HepG2 (cell line): ENCODE measurements around the gene PLSCR4. TPM values are rescaled to one million over a fixed set of nuclear protein-coding genes. Genes with fewer than 3 reads are reported as not detected.

Source experiments
- FOSL1 ChIP-seq: sonication (generic); formaldehyde crosslinking; IDR thresholded peaks from 2 replicates; pipeline ENCODE4 v1.9.0; 2021; ENCODE audit warnings: missing genetic modification reagents, borderline replicate concordance
- GABPB1 ChIP-seq: IDR thresholded peaks from 2 replicates; pipeline ENCODE4 v1.6.1; 2016; ENCODE audit warnings: mild to moderate bottlenecking, missing genetic modification reagents, moderate library complexity, missing compliant biosample characterization
- JUNB ChIP-seq: sonication (generic); formaldehyde crosslinking; IDR thresholded peaks from 2 replicates; pipeline ENCODE4 v1.8.0; 2022; ENCODE audit warnings: missing genetic modification reagents, mild to moderate bottlenecking, borderline replicate concordance
- MIXL1 ChIP-seq: IDR thresholded peaks from 2 replicates; pipeline ENCODE4 v1.6.1; 2016
- MTA1 ChIP-seq: sonication (generic); formaldehyde crosslinking; IDR thresholded peaks from 2 replicates; pipeline ENCODE4 v1.4.0; 2020; ENCODE audit warnings: missing genetic modification reagents, mild to moderate bottlenecking, borderline replicate concordance
- MTF1 ChIP-seq: sonication (generic); formaldehyde crosslinking; IDR thresholded peaks from 2 replicates; pipeline ENCODE4 v1.5.0; 2020; ENCODE audit warnings: missing genetic modification reagents
- NFYB ChIP-seq: sonication (generic); formaldehyde crosslinking; IDR thresholded peaks from 2 replicates; pipeline ENCODE4 v1.4.0; 2020; ENCODE audit warnings: missing genetic modification reagents
- RCOR2 ChIP-seq: IDR thresholded peaks from 2 replicates; pipeline ENCODE4 v1.6.1; 2016; ENCODE audit warnings: missing biosample characterization, missing genetic modification reagents
- SAP130 ChIP-seq: IDR thresholded peaks from 2 replicates; pipeline ENCODE4 v1.6.1; 2016; ENCODE audit warnings: low read depth
- SIX1 ChIP-seq: sonication (generic); formaldehyde crosslinking; IDR thresholded peaks from 2 replicates; pipeline ENCODE4 v1.4.0; 2020; ENCODE audit warnings: missing genetic modification reagents, borderline replicate concordance
- SOX6 ChIP-seq, 2 experiments: fragments of 450-650 bp in 1 of 2; sonication (generic) in 1 of 2; formaldehyde crosslinking in 1 of 2; IDR thresholded peaks; 2 replicates each; pipeline versions ENCODE4 v1.4.0 to v1.6.1; 2017 to 2020; ENCODE audit warnings: antibody characterized with exemption in 1 of 2, mild to moderate bottlenecking in 1 of 2, missing genetic modification reagents in 1 of 2
- THRA ChIP-seq: sonication (generic); formaldehyde crosslinking; IDR thresholded peaks from 2 replicates; pipeline ENCODE4 v1.4.0; 2020; ENCODE audit warnings: missing genetic modification reagents, borderline replicate concordance
- WIZ ChIP-seq: sonication (generic); formaldehyde crosslinking; IDR thresholded peaks from 2 replicates; pipeline ENCODE4 v1.5.1; 2020; ENCODE audit warnings: mild to moderate bottlenecking, missing genetic modification reagents
- ZBTB4 ChIP-seq: sonication (generic); formaldehyde crosslinking; IDR thresholded peaks from 2 replicates; pipeline ENCODE4 v1.4.0; 2020; ENCODE audit warnings: missing genetic modification reagents, mild to moderate bottlenecking, borderline replicate concordance
- ZFP90 ChIP-seq: sonication (generic); formaldehyde crosslinking; IDR thresholded peaks from 2 replicates; pipeline ENCODE4 v1.8.0; 2022; ENCODE audit warnings: missing genetic modification reagents, mild to moderate bottlenecking, inconsistent platforms, borderline replicate concordance
- ZNF253 ChIP-seq: sonication (generic); formaldehyde crosslinking; IDR thresholded peaks from 2 replicates; pipeline ENCODE4 v1.8.0; 2022; ENCODE audit warnings: mild to moderate bottlenecking, missing genetic modification reagents, borderline replicate concordance
- ZNF281 ChIP-seq: sonication (generic); formaldehyde crosslinking; IDR thresholded peaks from 2 replicates; pipeline ENCODE4 v1.4.0; 2020; ENCODE audit warnings: missing genetic modification reagents, borderline replicate concordance
- ZNF563 ChIP-seq: sonication (generic); formaldehyde crosslinking; IDR thresholded peaks from 2 replicates; pipeline ENCODE4 v1.8.0; 2022; ENCODE audit warnings: mild to moderate bottlenecking, moderate library complexity, missing genetic modification reagents
- ZNF569 ChIP-seq: sonication (generic); formaldehyde crosslinking; IDR thresholded peaks from 2 replicates; pipeline ENCODE4 v1.5.0; 2020; ENCODE audit warnings: mild to moderate bottlenecking, missing genetic modification reagents, moderate library complexity, borderline replicate concordance
- ZNF891 ChIP-seq: sonication (generic); formaldehyde crosslinking; IDR thresholded peaks from 2 replicates; pipeline ENCODE4 v1.5.0; 2020; ENCODE audit warnings: mild to moderate bottlenecking, missing genetic modification reagents
- ZSCAN21 ChIP-seq: sonication (generic); formaldehyde crosslinking; IDR thresholded peaks from 2 replicates; pipeline ENCODE4 v1.8.0; 2022; ENCODE audit warnings: mild to moderate bottlenecking, missing genetic modification reagents, moderate library complexity, borderline replicate concordance
- polyA plus RNA-seq, 8 experiments: library from polyadenylated mRNA; depleted of rRNA in 3 of 8; stranded (reverse) in 7 of 8; unstranded in 1 of 8; fragments of >200 nt; fragmentation: Illumina TruSeq in 4 of 8; extraction: Trizol in 4 of 8; gene quantifications; 2 replicates each; pipeline versions ENCODE4 v1.2.1 to v1.2.3, GENCODE V29; 2011 to 2016; ENCODE audit warnings: low read depth in 4 of 8, missing spikeins in 1 of 8, mixed read lengths in 1 of 8; ENCODE audit not compliant: insufficient read depth in 1 of 8
- total RNA-seq, 5 experiments: library from RNA; depleted of rRNA; stranded (reverse); fragments of >200 nt; fragmentation: Illumina TruSeq; extraction: Trizol; gene quantifications; 2 replicates each; pipeline ENCODE4 v1.2.3, GENCODE V29; 2016; ENCODE audit warnings: low read depth in 1 of 5

The PLSCR4 gene
- total and polyA plus RNA-seq, 2 of the 13 experiments (the other 11 are each of a cell fraction or from before 2014, with no cell fraction given), result 1.5 to 59.0 TPM

GRCh38 chr3:146250449-146251382 lies at the start of gene PLSCR4 (continued):
- no peak; the same call in 1 of the 2 replicates for TF ChIP-seq GABPB1 (CRISPR knock-in tag)
- TF ChIP-seq THRA (CRISPR knock-in tag), result no peak
- no peak for TF ChIP-seq SAP130 (CRISPR knock-in tag)
- TF ChIP-seq JUNB (CRISPR knock-in tag), result no peak
- no peak for TF ChIP-seq ZNF569 (CRISPR knock-in tag)
- no peak for TF ChIP-seq SIX1 (CRISPR knock-in tag)
- TF ChIP-seq SOX6 (IDR thresholded peaks at IDR 0.05), result no peak
- TF ChIP-seq SOX6 (CRISPR knock-in tag; IDR thresholded peaks at IDR 0.05), result 0 out of 2 replicates have a peak, but pooled peaks have one; percentile 9
- TF ChIP-seq ZNF563 (CRISPR knock-in tag), result peak; percentile 57; the same call in 1 of the 2 replicates
- no peak for TF ChIP-seq MIXL1 (CRISPR knock-in tag)
- 0 out of 2 replicates have a peak, but pooled peaks have one; percentile 48 for TF ChIP-seq ZNF891 (CRISPR knock-in tag)
- no peak for TF ChIP-seq NFYB (CRISPR knock-in tag)
- TF ChIP-seq ZNF281 (CRISPR knock-in tag), result no peak
- no peak for TF ChIP-seq MTF1 (CRISPR knock-in tag)
- TF ChIP-seq WIZ (CRISPR knock-in tag), result no peak
- TF ChIP-seq ZNF253 (CRISPR knock-in tag), result no peak
- TF ChIP-seq RCOR2, result no peak
- TF ChIP-seq MTA1 (CRISPR knock-in tag), result peak; percentile 56; the same call in 1 of the 2 replicates
- no peak for TF ChIP-seq ZSCAN21 (CRISPR knock-in tag)
- TF ChIP-seq ZBTB4 (CRISPR knock-in tag), result no peak
- TF ChIP-seq ZFP90 (CRISPR knock-in tag), result no peak
- TF ChIP-seq FOSL1 (CRISPR knock-in tag), result no peak
